ENCODE data around the gene ZNF133.
"Not testable (repeated sequence)": the region's sequence is repeated elsewhere in the genome, so short reads cannot be mapped to it uniquely, and the experiment has no call there.

Gene ZNF133

DNA sequence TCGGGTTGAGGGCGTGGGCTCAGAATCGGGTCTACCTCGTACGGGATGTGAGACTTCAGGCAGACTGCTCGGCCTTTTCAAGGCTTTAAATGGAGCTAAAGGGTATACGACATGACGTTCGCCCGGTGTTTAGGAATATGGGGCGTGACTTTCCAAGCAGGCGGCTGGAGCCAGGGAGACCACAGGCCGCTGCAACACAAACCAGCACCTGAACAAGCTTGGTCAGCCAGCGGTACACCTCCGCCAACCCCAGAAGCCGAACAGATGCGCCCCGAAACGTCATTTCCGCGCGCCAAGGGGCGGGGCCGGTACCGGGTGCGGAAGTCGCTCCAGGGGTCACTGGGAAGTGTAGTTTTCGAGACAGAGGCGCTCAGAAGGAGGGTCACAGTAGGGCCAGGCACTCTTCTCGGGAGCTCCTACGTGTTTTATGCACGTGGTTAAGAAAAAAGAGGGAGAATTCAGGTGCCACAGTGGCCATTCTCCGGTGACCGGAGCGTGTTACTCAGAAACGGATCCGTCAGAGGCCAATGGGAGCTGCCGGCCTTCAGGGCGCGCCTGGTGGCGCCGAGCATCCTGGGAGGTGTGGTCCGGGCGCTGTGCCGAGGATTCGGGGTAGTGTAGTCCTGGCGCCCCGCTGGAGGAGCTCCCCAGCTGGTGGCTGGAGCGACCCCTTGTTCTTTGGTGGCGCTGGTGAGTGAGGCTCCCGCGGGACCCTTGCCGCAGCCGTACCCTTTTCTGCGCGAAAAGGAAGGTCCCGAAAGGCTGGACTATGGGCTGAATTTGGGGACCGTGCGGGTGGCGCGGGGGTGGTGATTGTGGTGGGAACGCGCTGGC lies at the start of gene ZNF133:
TSS of gene ZNF133 (plus strand) at position 613 of the 834 bp plus-strand sequence. CDS start 17,160 bp downstream, outside the sequence.
- DNase-seq: peak; percentile 98 to 99

GRCh38 chr20:18240997-18241396 lies 47.3 kb upstream of the ZNF133 start:
- no peak for DNase-seq

DNA sequence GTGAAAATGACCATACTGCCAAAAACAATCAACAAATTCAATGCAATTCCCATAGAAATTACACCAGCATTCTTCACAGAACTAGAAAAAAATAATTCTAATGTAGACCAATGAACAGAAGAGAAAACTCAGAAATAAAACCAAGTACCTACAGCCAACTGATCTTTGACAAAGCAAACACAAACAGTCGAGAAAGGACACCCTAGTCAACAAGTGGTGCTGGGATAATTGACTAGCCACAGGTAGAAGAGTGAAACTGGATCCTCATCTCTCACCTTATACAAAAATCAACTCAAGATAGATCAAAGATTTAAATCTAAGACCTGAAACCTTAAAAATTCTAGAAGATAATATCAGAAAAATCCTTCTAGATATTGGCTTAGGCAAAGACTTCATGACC lies 44.5 kb upstream of the ZNF133 start:
- DNase-seq: no peak

DNA sequence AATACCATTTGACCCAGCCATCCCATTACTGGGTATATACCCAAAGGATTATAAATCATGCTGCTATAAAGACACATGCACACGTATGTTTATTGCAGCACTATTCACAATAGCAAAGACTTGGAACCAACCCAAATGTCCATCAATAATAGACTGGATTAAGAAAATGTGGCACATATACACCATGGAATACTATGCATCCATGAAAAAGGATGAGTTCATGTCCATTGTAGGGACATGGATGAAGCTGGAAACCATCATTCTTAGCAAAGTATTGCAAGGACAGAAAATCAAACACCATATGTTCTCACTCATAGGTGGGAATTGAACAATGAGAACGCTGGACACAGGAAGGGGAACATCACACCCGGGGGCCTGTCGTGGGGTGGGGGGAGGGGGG lies 39.8 kb upstream of the ZNF133 start:
- DNase-seq: not testable (repeated sequence)

- DNase-seq: no peak
Observed at GRCh38 chr20:18250217-18250616, 38.1 kb upstream of the ZNF133 start.

- no peak for DNase-seq
Observed at GRCh38 chr20:18252597-18253451, 35.5 kb upstream of the ZNF133 start.

- no peak for DNase-seq
Observed at GRCh38 chr20:18254615-18255014, 33.7 kb upstream of the ZNF133 start.

DNA sequence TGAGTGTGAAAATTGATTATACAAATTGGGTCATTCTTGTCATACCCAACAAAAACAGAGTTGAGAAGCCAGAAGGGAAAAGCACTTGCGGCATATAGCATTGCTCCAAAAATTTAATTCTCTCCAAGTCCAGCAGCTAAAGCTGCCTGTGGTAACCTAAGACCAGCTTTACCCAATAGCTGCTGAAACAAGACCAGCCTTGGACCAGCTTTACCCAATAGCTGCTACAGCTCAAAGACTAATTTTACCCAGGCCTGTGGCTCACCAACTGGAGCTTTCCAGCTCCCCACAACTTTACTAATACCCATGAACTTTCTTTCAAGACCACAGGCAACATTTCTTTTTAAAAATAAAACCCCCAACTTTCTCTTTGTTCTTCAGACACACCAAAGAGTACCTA lies 32.8 kb upstream of the ZNF133 start:
- no peak for DNase-seq

DNA sequence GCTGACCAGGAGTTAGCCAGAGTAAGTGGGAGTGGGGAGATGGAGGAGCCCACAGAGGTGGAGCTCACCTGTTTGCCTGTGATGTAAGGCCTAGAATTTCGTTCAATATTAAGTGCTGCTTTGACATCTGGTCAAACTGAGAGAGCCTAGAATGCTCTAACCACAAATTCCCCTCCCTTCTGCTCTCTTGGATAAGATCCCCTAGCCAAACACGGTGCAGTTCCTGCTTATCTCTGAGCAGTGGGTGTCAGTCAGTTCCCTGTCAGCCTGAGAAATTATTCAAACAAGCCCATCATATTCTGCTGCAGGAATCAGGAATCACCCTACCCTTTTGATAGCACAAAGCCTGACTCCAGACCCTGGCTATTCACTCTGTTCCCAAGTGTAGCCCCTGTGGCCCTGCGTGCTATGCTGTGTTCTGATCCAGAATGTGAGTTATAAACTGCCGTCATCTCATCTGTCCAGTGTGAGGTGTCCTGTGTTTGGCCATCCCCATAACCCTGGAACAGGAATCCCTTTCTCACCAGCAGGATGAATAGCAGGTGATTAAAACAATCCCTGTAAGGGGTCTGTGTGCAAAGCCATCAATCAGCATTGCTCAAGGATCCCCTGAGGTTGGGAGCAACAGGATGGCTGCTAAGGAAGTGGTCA lies 31.8 kb upstream of the ZNF133 start:
- DNase-seq: no peak

DNA sequence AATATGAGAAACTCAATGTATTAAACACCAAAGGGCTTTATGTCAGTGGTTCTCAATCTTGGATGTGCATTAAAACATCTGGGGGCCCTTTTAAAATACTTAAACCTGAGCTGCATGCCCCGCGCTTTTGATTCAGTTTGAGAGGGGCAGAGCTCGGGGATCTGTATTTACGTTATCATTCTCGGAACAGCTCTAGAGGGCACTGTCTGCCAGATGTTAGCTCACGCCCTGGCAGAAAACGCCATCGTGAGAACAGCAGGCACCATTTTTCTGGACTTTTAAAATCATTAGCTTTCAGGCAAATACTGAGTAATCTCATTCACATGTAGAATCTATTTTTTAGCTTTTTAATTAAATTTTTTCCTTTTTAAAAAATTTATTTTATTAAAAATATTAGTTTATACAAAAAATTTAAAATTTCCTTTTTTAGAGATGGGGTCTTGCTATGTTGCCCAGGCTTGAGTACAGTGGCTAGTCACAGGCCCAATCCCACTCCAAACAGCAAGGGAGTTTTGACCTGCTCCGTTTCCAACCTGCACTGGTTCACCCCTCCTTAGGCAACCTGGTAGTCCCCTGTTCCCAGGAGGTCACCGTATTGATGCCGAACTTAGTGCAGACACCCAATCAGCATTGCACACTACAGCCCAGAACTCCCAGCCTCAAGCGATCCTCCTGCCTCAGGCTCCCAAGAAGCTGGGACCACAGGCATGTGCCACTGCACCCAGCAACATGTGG lies 30.0 kb upstream of the ZNF133 start:
- no peak for DNase-seq

DNA sequence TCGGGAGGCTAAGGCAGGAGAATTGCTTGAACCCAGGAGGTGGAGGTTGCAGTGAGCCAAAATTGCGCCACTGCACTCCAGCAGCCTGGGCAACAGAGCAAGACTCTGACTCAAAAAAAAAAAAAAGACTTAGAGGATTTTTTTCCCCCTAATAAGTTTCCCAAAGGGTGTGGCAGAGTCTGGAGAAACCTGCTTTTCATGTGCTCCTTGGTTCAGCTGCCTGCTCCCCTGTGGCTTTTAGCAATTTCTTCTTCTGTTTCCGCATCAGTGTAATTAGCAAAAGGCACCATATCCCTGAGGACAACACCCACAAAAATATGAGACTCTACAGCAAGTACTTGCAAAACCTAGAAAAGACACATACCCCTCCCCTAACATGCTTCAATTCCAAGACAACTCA lies 28.6 kb upstream of the ZNF133 start:
- no peak for DNase-seq

DNA sequence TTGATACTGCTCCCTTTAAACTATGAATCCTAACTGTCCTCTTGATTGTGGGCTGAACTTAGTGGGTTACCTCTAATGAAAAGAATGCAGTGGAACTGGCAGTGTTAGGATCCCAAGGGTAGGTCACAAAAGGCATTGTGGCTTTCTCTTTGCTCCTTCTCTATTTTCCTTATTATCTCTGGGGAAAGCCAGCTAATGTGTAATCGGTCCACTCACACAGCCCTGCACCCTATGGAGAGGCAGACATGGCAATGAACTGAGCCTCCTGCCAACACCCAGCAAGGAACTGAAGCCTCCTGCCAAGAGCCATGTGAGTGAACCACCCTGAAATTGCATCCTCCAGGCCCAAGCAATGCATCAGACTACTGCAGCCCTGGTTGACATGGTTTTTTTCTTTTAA lies 24.6 kb upstream of the ZNF133 start:
- DNase-seq: no peak

GRCh38 chr20:18265441-18265840 lies 22.9 kb upstream of the ZNF133 start:
- DNase-seq: no peak

- DNase-seq: no peak
Observed at GRCh38 chr20:18266282-18266681, 22.0 kb upstream of the ZNF133 start.

GRCh38 chr20:18267815-18268214 lies 20.5 kb upstream of the ZNF133 start:
- DNase-seq: no peak

- no peak for DNase-seq
Observed at GRCh38 chr20:18271160-18271559, 17.2 kb upstream of the ZNF133 start.

DNA sequence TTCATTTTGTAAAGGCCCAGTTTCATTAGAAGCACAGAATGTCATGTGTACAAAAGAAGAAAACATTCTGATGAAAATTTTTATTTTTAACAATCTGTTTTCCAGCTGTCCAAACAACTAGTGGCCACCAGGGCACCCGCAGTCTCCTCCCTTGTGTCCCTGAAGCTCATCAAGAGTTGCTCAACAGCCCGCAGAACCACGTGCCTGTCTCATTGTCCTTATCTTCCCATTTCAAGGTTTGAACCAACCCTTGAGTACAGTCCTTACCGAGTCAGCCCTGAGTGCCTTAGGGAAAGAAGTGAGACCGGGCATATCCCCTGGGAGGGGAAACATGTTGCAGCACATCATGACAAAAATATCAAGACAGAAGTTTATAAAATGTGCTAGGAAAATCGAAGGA lies 15.9 kb upstream of the ZNF133 start:
- DNase-seq: no peak

GRCh38 chr20:18273738-18274137 lies 14.6 kb upstream of the ZNF133 start:
- DNase-seq: no peak

DNA sequence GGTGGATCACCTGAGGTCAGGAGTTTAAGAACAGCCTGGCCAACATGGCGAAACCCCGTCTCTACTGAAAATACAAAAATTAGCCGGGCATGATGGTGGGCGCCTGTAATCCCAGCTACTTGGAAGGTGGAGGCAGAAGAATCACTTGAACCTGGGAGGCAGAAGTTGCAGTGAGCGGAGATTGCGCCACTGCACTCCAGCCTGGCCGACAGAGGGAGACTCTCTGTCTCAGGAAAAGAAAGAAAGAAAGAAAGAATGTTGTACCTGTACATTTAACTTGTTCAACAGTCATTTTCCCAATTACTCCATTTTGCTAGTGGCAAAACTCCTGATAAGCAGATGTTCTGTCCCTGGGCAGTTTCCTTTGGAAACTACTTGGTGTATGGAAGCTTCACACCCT lies 12.4 kb upstream of the ZNF133 start:
- not testable (repeated sequence) for DNase-seq

GRCh38 chr20:18276821-18277220 lies 11.5 kb upstream of the ZNF133 start:
- peak; percentile 79 to 82 for DNase-seq

GRCh38 chr20:18279242-18279641 lies 9.1 kb upstream of the ZNF133 start:
- no peak for DNase-seq

GRCh38 chr20:18284805-18285533 lies 3.4 kb upstream of the ZNF133 start:
- DNase-seq: no peak
